ENCODE data around the gene GNPDA1.
A peak's percentile ranks its signal among the peaks of the same experiment; 100 is the strongest.

The GNPDA1 gene

GRCh38 chr5:141958113-141958512 lies 54.7 kb downstream of the GNPDA1 start, which contains the start of gene PCDH12:
Gene PCDH12 (minus strand): TSS chr5:141958202. CDS start chr5:141957851, 351 bp downstream.
- TF ChIP-seq ZFX (IDR thresholded peaks at IDR 0.05) (no peak), CTCF (conservative IDR thresholded peaks at IDR 0.05) (no peak)
- no peak within 1 kb of the TSS for H3K27ac ChIP-seq

GRCh38 chr5:141957367-141957996 lies 55.3 kb downstream of the GNPDA1 start:
- TF ChIP-seq ZFX (IDR thresholded peaks at IDR 0.05) (no peak), CTCF (conservative IDR thresholded peaks at IDR 0.05) (no peak)
- no peak overlapping the region for H3K27ac ChIP-seq

- H3K27ac ChIP-seq = no peak overlapping the region
- TF ChIP-seq ZFX (IDR thresholded peaks at IDR 0.05) (no peak), CTCF (conservative IDR thresholded peaks at IDR 0.05) (no peak)
Observed at GRCh38 chr5:141954194-141954593, 58.6 kb downstream of the GNPDA1 start.

GRCh38 chr5:141952020-141952419 lies 60.8 kb downstream of the GNPDA1 start:
- TF ChIP-seq ZFX (IDR thresholded peaks at IDR 0.05) (no peak), CTCF (conservative IDR thresholded peaks at IDR 0.05) (no peak)
- H3K27ac ChIP-seq = no peak overlapping the region

- no peak overlapping the region for H3K27ac ChIP-seq
- TF ChIP-seq CTCF (conservative IDR thresholded peaks at IDR 0.05) (peak; percentile 47), ZFX (IDR thresholded peaks at IDR 0.05) (no peak)
Observed at GRCh38 chr5:141951332-141951781, 61.5 kb downstream of the GNPDA1 start.

Measured in C4-2B (cell line).